Suprapubic skin (tissue), 4 donors: Measurements from ENCODE around the gene MAGT1.
"Not testable (repeated sequence)": the region's sequence is repeated elsewhere in the genome, so short reads cannot be mapped to it uniquely, and the experiment has no call there.

Source experiments
- CTCF ChIP-seq, 2 donors: fragments of 200-600 bp in 1 of 2; fragments of 450-650 bp in 1 of 2; sonication (generic) in 1 of 2; IDR thresholded peaks; one replicate each; pipeline ENCODE4 v1.5.1; 2016 to 2019; ENCODE audit warnings: antibody characterized with exemption in 2 of 2, mild to moderate bottlenecking in 1 of 2, moderate library complexity in 1 of 2
- POLR2A ChIP-seq, 2 donors: fragments of 450-650 bp; IDR thresholded peaks; one replicate each; pipeline ENCODE4 v1.6.1; 2017; ENCODE audit warnings: antibody characterized with exemption in 2 of 2, mild to moderate bottlenecking in 2 of 2, moderate library complexity in 2 of 2
- POLR2AphosphoS5 ChIP-seq, 3 donors: sonication (generic); formaldehyde crosslinking; IDR thresholded peaks; one replicate each; pipeline ENCODE4 v1.6.1; 2017; ENCODE audit warnings: antibody characterized with exemption in 3 of 3

GRCh38 chrX:77821989-77822388, 73.2 kb downstream of the MAGT1 start:
- not testable (repeated sequence) for TF ChIP-seq CTCF, POLR2A, POLR2AphosphoS5 (IDR thresholded peaks at IDR 0.05)
